HUES6 (cell line): Measurements from ENCODE around the gene IER5.

Experiments used
- H3K27ac ChIP-seq: 2 replicates; pipeline ENCODE4 v1.7.0; 2013; ENCODE audit warnings: low read depth, mild to moderate bottlenecking, low read length, inconsistent platforms
- H3K27me3 ChIP-seq: 2 replicates; pipeline ENCODE4 v1.6.1; 2013; ENCODE audit warnings: low read length; ENCODE audit not compliant: control insufficient read depth, insufficient read depth
- H3K36me3 ChIP-seq: 2 replicates; pipeline ENCODE4 v1.6.1; 2013; ENCODE audit warnings: low read length; ENCODE audit not compliant: control insufficient read depth, insufficient read depth
- H3K4me1 ChIP-seq: 2 replicates; pipeline ENCODE4 v1.6.1; 2013; ENCODE audit warnings: low read length; ENCODE audit not compliant: control insufficient read depth, insufficient read depth
- H3K4me3 ChIP-seq: 2 replicates; pipeline ENCODE4 v1.5.1; 2013; ENCODE audit warnings: low read depth, low read length
- H3K9ac ChIP-seq: one replicate; pipeline ENCODE4 v1.6.1; 2013; ENCODE audit warnings: mild to moderate bottlenecking, low read length
- H3K9me3 ChIP-seq: 2 replicates; pipeline ENCODE4 v1.6.1; 2013; ENCODE audit warnings: low read depth, low read length; ENCODE audit not compliant: control insufficient read depth, insufficient read depth

Gene IER5

DNA sequence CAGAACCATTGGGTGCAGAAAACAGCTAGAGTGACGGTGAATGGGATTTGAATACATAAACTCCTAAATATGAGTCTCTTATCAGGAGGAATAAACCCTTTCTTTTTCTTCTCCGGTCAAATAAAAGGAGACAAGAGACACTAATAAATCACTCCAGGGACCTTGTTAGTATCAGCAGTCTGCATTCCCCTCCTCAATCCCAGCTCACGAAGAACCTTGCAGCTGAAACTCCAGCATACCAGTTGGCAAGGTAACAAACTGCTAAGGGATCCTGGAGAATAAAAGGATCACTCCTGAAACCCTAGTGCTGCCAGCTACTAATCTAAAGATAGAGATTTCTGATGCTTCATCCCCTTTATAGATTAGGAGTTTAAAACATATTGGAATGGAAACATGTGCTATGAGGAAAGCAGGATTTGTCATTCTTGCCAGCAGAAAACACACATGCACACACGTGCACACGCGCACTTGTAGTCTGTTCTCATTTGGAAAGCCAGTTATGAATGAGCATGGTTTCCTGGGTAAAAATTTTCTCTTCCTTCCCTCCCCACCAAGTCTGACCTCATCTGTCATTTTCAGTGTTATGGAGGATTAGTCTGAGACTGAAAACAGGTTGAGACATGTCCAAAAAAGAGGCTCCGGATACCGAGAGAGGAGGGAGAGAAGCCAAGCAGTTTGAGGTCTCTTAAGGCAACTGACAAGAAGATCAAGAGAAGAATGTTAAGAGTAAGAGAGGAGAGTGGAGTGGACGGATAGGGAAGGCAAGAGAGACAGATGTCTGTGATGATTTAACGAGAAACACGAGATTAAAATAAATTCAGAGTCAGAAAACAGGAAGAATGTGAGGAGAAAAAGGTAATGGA, 10.9 kb downstream of the IER5 start:
- Histone ChIP-seq H3K9ac (peak overlapping the region; percentile 51), H3K4me3 (peak overlapping the region; percentile 28; the same call in 1 of the 2 replicates), H3K27me3 (peaks cover 83% of the 10 kb centered on the region), H3K4me1 (peaks cover 88% of the 10 kb centered on the region), H3K36me3 (no peaks in the 10 kb centered on the region), H3K27ac (no peak overlapping the region), H3K9me3 (no peaks in the 10 kb centered on the region)

DNA sequence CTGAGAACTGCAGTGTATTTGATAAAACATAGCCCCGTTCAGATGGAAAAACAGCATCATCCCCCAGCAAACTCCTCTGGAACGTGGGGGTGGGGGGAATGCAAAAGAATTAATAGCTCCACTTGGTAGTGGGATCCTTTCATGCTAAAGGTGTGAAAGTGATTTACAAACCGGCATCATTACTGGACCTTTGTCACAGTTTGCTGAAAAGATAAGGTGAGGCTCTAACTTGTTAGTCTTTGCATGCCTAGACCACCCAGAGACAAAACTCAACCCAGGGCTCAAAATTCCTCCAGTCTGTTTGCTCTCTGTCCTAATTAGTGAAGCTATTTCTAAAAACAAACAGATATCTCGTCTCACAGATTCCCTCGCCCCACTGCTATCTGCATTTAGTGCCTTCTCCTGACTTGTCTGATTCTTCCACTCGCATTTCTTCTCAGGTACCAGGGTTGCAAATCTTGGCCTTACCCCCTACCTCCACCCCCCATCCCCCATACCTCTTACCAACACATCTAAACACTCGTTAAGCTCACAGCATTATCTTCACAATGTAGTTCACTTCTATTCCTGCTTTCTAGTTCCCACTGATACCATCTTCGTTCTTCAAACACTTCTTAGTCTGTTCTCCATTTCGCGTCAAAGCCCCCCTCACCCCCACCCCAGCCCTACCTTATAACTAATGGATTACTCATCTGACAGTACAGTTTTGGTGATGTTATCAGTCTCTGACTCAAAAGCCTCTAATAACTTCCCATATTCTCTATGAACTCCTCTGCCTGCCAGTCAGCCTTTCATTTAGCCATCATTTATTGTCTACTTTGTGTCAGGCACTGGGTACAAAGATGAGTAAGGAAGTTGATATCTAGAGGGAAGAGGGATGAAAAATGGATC, 11.8 kb downstream of the IER5 start:
- Histone ChIP-seq H3K4me3 (peak overlapping the region; percentile 28; the same call in 1 of the 2 replicates), H3K9ac (peak overlapping the region; percentile 51)

DNA sequence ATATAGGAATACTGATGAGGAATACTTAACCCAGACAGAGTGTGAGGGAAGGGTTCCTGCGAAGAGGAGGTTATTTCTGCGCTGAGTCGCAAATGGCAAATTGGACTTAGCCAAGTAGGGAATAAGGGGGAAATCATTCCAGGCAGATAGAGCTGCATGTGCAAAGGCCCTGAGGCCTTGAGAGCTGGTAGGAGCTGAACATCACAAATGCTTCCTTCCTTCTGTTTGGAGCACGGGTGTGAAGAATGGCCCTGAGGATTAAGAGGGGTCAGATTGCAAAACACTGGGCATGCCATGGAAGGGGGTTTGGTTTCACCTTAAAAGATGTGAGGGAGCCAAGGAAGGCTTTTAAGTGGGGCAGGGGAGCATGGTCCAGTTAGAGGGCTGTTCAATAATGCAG, 12.4 kb downstream of the IER5 start:
- Histone ChIP-seq H3K9ac (peak overlapping the region; percentile 70), H3K4me1 (peaks cover 80% of the 10 kb centered on the region), H3K36me3 (no peaks in the 10 kb centered on the region), H3K9me3 (no peaks in the 10 kb centered on the region), H3K27ac (no peak overlapping the region; the same call in 1 of the 2 replicates), H3K4me3 (peak overlapping the region; percentile 59), H3K27me3 (peaks cover 83% of the 10 kb centered on the region)

More for the DNA sequence above, 11.8 kb downstream of the IER5 start:
- H3K4me1 ChIP-seq, result peaks cover 82% of the 10 kb centered on the region
- no peaks in the 10 kb centered on the region for H3K9me3 ChIP-seq
- H3K27ac ChIP-seq, result no peak overlapping the region; the same call in 1 of the 2 replicates
- no peaks in the 10 kb centered on the region for H3K36me3 ChIP-seq
- peaks cover 84% of the 10 kb centered on the region for H3K27me3 ChIP-seq

DNA sequence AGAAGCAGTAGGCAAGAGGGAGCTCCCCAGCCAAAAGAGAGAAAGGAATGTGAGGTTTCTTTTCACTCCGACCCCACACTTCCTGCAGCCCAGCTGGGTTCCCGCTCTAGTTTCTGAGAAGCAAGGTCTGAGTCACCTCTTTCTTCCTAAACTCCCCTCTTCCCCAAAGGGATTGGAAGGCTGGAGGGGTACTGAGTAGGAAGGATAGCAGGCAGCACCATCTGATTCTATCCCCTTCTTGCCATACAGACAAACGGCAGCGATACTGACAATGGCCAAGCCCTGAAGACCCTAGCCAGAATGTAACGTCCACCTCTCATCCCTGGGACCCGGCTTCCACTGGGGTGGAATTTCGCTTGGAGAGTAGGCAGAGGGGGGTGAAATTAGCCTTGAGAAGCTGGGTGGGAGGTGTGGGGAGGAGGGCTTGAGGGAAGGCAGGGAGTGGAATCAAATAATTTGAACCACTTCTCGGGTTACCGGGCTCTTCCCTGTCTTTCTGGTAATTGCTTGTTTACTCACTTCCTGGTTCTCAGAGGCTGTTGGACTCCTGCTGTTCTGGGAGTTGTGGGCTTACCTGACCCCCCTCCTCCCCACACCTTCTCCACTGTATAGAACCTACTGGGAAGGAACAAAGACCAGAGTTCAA, 13.2 kb downstream of the IER5 start:
- Histone ChIP-seq H3K27me3 (peaks cover 84% of the 10 kb centered on the region), H3K36me3 (no peaks in the 10 kb centered on the region), H3K4me1 (peaks cover 76% of the 10 kb centered on the region), H3K27ac (peak overlapping the region; percentile 27; the same call in 1 of the 2 replicates), H3K9ac (peak overlapping the region; percentile 70), H3K4me3 (peak overlapping the region; percentile 59), H3K9me3 (no peaks in the 10 kb centered on the region)

DNA sequence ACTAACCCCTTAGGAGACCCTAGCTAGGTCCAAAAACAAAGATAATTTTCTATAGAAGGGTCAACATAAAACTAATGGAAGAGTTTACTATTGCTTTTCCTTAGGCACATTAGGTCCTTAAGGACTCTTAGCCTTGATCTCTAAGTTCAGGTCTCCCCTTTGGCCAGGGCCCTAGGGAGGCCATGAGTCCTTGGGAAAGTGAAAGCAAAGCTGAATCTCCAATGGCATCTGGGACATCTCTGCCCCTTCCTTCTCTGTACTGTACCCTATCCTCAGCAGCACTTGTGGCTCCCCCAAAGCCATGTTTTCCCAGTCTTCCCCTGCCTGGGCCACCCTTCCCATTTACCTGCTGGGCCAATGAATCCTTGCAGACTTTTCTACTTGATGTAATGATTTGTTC, 14.3 kb downstream of the IER5 start:
- no peaks in the 10 kb centered on the region for H3K36me3 ChIP-seq
- H3K27ac ChIP-seq, result no peak overlapping the region
- H3K9me3 ChIP-seq, result no peaks in the 10 kb centered on the region
- no peak overlapping the region for H3K9ac ChIP-seq
- H3K27me3 ChIP-seq, result peaks cover 84% of the 10 kb centered on the region
- no peak overlapping the region for H3K4me3 ChIP-seq
- peaks cover 65% of the 10 kb centered on the region for H3K4me1 ChIP-seq

DNA sequence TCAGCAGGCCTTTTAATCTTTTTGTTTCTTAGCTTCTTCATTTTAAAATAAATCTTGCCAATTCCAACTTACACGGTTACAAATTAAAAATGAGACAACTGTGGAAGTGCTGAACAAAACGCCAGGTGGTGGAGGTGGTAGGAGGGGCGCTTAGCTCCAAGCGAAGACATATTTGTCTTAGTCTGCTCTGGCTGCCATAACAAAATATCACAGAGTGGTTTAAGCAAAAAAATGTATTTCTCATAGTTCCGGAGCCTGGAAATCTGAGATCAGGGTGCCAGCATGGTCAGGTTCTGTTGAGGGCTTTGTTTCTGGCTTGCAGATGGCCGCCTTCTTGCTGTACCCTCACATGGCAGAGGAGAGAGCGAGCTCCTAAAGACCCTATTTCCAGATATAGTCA, 14.9 kb downstream of the IER5 start:
- peaks cover 65% of the 10 kb centered on the region for H3K4me1 ChIP-seq
- H3K27ac ChIP-seq, result no peak overlapping the region

DNA sequence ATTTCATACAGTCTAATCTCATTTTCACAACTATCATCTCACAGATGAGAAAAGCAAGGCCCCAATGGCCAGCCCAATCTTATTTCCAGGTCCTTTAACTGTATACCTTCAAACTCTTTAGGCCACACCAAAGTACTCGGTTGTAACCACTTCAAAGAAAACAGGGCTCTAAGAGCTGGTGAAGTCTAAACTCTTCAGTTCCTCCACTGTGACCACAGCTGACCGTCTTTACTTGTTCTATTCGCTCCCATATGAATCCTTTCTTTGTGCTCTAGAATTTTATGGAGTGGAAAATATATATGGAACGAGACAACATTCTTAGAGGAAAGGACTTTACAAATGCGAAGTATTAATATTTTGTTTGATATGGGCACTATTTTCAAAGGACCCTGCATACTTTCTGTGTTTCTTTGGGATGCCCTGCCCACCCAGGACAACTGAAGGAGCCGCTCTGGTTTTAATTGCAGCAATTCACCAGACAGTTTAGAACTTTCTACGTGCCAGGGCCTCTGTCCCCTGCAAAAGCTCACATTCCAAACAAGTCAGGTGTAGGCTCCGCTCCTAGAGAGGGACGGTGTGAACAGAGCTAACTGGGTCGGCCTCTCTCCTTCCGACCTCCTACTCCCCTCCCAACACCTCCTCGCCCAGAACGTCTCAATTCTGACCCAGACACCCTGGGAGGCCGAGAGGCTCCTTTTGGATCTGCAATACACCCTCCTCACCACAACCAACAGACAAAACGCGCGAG, 15.7 kb downstream of the IER5 start:
- Histone ChIP-seq H3K27ac (peak overlapping the region; percentile 82; the same call in 1 of the 2 replicates), H3K4me3 (peak overlapping the region; percentile 77), H3K4me1 (peaks cover 67% of the 10 kb centered on the region), H3K9ac (peak overlapping the region; percentile 69), H3K36me3 (no peaks in the 10 kb centered on the region), H3K27me3 (peaks cover 84% of the 10 kb centered on the region), H3K9me3 (no peaks in the 10 kb centered on the region)

More for the DNA sequence above, 14.9 kb downstream of the IER5 start:
- Histone ChIP-seq H3K4me3 (no peak overlapping the region), H3K27me3 (peaks cover 84% of the 10 kb centered on the region), H3K9ac (no peak overlapping the region), H3K9me3 (no peaks in the 10 kb centered on the region), H3K36me3 (no peaks in the 10 kb centered on the region)

DNA sequence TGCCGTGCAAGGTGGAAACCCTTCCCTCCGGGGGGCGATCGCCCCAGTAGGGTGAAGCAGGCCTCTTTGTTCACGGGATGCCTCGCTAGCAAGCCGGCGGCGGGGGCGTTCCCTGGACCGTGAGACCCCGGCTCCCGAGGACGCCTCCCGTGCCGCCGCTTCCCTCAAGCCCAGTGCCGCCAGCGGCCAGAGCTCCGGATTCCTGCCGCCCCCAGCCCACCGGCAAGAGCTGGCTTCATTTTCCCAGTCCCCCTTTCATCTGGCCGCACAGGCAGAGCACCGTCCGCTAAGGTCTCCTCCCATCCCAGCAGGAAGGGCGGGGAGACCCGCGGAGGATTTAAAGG, 16.3 kb downstream of the IER5 start:
- peaks cover 84% of the 10 kb centered on the region for H3K27me3 ChIP-seq
- H3K36me3 ChIP-seq, result no peaks in the 10 kb centered on the region
- H3K9ac ChIP-seq, result peak overlapping the region; percentile 69
- H3K4me1 ChIP-seq, result peaks cover 67% of the 10 kb centered on the region
- no peaks in the 10 kb centered on the region for H3K9me3 ChIP-seq
- peak overlapping the region; percentile 82; the same call in 1 of the 2 replicates for H3K27ac ChIP-seq
- H3K4me3 ChIP-seq, result peak overlapping the region; percentile 77

DNA sequence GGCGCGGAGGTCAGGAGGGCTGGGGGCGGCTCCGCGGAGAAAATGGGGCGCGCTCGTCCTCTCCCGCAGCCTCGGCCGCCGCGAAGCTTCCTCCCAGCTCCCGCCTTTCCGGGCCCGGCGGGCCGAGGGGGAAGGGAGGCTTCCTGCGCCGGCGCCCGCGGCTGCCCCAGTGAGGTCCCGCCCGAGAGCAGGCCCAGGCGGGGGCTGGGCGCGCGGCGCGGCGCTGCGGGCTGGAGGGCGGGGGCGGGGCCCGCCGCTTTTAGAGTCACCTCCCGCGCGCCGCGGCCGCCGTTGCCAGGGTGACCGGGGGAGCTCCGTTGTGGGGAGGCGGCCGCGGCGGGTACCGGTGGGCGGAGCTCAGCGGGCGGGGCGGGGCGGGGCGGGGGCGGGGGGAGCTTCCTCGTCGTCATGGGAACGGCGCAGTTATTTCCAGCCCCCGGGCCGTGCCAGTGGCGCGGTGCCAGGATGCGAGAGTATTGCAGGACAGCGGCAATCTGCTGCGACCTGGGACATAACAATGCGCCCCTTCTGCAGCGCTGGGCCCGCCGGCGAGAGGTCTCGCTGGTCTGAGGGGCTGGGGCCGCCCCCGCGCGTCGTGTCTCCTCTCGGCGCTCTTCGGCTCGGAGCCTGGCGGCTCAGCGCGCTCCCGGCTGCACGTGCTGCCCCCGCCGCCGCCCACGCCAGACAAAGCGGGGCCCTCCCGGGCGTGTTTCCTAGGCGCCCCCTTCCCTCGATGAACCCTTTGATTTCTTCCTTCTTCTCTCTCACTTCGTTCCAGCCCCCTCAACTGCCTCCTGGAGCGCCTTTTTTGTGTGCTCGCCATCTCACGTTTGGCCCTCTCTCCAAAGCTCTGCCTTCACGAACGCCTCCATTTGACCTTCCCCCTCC, 16.9 kb downstream of the IER5 start:
- Histone ChIP-seq H3K4me1 (peaks cover 67% of the 10 kb centered on the region), H3K4me3 (peak overlapping the region; percentile 77), H3K27me3 (peaks cover 81% of the 10 kb centered on the region), H3K9me3 (no peaks in the 10 kb centered on the region), H3K27ac (peak overlapping the region; percentile 82; the same call in 1 of the 2 replicates), H3K36me3 (no peaks in the 10 kb centered on the region), H3K9ac (peak overlapping the region; percentile 69)
